Cardiac muscle cell (in vitro differentiated cells and primary cell): Measurements from ENCODE around the gene TAF1A. TPM values are rescaled to one million over a fixed set of nuclear protein-coding genes. Genes with fewer than 3 reads are reported as not detected.

ENCODE experiments used
- DNase-seq, 2 donors: peaks; one replicate each; pipeline versions ENCODE4 v3.0.0 to v3.0.0-alpha.2; 2010 to 2017; ENCODE audit warnings: low read depth in 1 of 2, low spot score in 1 of 2
- H3K27ac ChIP-seq: fragments of 200-600 bp; sonication (generic); 2 replicates; pipeline ENCODE4 v1.5.1; 2016
- H3K27me3 ChIP-seq: fragments of 200-600 bp; sonication (generic); 2 replicates; pipeline ENCODE4 v1.6.0; 2016; ENCODE audit warnings: control low read depth
- H3K36me3 ChIP-seq: fragments of 200-600 bp; sonication (generic); 2 replicates; pipeline ENCODE4 v1.5.1; 2016; ENCODE audit warnings: control low read depth
- H3K4me1 ChIP-seq: fragments of 200-600 bp; sonication (generic); 2 replicates; pipeline ENCODE4 v1.8.1; 2017; ENCODE audit warnings: low read depth, mild to moderate bottlenecking, mixed run types
- H3K4me3 ChIP-seq: fragments of 200-600 bp; sonication (generic); 2 replicates; pipeline ENCODE4 v1.5.1; 2016; ENCODE audit warnings: mild to moderate bottlenecking
- H3K9me3 ChIP-seq: fragments of 200-600 bp; sonication (generic); 2 replicates; pipeline ENCODE4 v1.5.1; 2017; ENCODE audit warnings: low read depth, mild to moderate bottlenecking, control low read depth
- polyA plus RNA-seq: library from polyadenylated mRNA; unstranded; fragments of >200 nt; fragmentation: Nextera tagmentation; extraction: Ambion mirVana; gene quantifications from 2 replicates; pipeline ENCODE4 v1.2.1, GENCODE V29; 2016
- total RNA-seq: library from RNA; depleted of rRNA; stranded (reverse); fragments of >200 nt; gene quantifications from 2 replicates; pipeline ENCODE4 v1.2.3, GENCODE V29; 2016
- TF ChIP-seq, protein P1 (sequence below): IDR thresholded peaks from 2 replicates; pipeline ENCODE4 v1.5.1; 2012; ENCODE audit warnings: low read depth, mild to moderate bottlenecking, low read length

TAF1A gene
- total and polyA plus RNA-seq, 2 experiments from 2014 or later: 3.9 to 5.0 TPM

DNA sequence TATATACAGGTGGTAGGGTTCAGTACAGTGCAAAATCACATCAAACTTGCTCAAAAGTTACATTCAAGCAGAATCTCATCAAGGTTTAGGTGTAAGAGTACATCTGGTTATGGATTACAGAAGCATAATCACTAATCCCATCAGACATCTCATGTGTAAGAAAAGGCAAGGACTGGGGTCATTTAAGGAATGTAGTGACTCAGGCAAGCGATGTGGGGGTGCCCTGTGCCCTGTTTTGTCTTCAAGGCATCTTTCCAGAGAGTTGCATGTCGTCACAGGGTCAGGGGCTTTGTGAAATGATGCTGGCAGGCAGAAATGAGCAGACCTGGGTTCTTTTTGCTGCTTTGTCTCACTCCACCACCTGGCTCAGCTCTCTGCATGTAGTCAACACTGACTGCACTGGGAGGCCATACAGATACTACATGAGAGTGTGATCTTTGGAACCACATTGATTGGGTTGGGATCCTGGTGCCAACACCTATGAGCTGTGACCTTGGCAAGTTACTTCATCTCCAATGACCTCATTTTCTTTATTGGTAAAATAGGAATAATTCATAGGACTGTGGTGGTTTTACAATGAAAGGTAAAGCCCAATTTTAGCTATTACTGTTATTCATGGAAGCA lies 33.6 kb downstream of the TAF1A start:
- TF ChIP-seq, protein P1, sequence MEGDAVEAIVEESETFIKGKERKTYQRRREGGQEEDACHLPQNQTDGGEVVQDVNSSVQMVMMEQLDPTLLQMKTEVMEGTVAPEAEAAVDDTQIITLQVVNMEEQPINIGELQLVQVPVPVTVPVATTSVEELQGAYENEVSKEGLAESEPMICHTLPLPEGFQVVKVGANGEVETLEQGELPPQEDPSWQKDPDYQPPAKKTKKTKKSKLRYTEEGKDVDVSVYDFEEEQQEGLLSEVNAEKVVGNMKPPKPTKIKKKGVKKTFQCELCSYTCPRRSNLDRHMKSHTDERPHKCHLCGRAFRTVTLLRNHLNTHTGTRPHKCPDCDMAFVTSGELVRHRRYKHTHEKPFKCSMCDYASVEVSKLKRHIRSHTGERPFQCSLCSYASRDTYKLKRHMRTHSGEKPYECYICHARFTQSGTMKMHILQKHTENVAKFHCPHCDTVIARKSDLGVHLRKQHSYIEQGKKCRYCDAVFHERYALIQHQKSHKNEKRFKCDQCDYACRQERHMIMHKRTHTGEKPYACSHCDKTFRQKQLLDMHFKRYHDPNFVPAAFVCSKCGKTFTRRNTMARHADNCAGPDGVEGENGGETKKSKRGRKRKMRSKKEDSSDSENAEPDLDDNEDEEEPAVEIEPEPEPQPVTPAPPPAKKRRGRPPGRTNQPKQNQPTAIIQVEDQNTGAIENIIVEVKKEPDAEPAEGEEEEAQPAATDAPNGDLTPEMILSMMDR: no peak
- no peaks in the 10 kb centered on the region for H3K9me3 ChIP-seq

DNA sequence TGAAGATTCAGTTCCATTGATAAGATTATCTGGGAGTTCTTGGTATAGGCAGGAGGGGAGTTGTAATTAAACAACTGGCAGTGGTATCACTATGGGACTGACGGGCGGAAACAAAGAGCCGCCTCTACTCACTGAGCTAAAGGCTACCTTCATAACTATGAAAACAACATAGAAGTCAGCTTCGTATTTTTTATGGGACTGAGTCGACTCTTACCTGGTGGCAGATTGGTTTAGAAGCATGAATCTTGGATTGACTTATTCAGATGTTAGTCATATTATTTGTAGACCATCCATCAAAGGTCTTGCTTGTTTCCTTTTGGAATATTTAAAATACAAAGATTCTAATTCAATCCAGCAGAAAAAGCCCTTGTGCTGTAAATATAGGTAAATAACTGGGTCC lies 35.6 kb downstream of the TAF1A start:
- Histone ChIP-seq H3K9me3 (no peaks in the 10 kb centered on the region), H3K36me3 (peaks cover 14% of the 10 kb centered on the region), H3K4me1 (no peaks in the 10 kb centered on the region), H3K4me3 (no peak overlapping the region), H3K27ac (no peak overlapping the region), H3K27me3 (no peaks in the 10 kb centered on the region)
- TF ChIP-seq, protein P1: no peak
- no peak for DNase-seq

More for the DNA sequence above, 33.6 kb downstream of the TAF1A start:
- Histone ChIP-seq H3K4me1 (no peaks in the 10 kb centered on the region), H3K36me3 (peaks cover 24% of the 10 kb centered on the region), H3K27me3 (no peaks in the 10 kb centered on the region), H3K27ac (no peak overlapping the region), H3K4me3 (no peak overlapping the region)
- no peak for DNase-seq

DNA sequence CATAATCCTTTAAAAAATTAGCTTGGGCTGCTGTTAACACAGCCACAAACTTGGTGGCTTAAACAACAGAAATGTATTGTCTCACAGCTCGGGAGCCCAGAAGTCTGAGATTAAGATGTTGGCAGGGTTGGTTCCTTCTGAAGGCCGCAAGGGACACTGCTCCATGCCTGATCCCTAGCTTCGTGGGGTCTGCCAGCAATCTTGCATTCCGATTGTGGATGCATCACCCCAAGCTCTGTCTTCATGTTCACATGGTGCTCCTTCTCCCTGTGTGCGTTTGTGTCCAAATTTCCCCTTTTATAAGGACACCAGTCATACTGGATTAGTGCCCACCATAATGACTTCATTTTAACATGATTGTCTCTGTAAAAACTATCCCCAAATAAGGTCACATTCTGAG lies 36.9 kb downstream of the TAF1A start:
- H3K27me3 ChIP-seq: no peaks in the 10 kb centered on the region
- TF ChIP-seq, protein P1: no peak
- no peaks in the 10 kb centered on the region for H3K4me1 ChIP-seq
- H3K9me3 ChIP-seq: no peaks in the 10 kb centered on the region
- peak in 1 of 2 donors; percentile 14 for DNase-seq
- no peak overlapping the region for H3K27ac ChIP-seq
- peaks cover 4% of the 10 kb centered on the region for H3K36me3 ChIP-seq
- no peak overlapping the region for H3K4me3 ChIP-seq

DNA sequence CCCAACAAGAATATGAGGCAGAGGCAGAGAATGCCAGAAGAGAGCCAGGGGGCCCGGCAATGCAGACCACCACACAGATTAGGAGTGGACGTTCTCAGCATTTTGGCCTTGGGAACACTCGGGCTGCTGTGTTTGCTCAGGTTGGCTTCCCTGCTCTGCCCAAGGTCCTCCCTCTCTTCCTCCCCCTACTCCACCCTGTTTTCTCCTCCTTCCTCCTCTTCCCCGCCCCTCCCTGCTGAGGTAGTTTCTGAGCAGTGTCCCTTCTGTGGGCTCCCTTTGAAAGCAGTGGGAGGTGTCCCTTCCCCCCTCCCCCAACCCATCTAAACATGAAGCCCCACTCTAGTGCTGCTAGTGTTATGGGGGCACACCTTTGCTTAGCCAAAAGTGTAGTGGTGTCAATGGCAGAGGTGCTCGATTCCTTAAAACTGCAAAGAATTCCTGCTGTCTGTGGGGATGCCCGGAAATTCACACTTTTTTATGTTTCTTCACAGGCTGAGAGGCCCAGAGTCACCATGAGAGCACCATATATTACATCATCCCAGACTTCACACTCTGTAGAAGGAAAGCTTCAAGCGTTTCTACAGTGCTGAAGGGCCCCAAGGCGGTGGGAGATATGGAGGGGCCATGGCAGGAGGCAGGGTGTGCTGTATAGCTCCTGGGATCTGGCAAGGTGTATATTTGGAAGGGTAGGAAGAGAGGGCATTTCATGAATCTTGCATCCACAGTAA lies 41.6 kb downstream of the TAF1A start, which contains the start of gene HHIPL2:
Gene HHIPL2 (minus strand): TSS at position 161 of the 728 bp plus-strand sequence. CDS start 60 bp downstream, at position 101.
- Histone ChIP-seq H3K27ac (no peak within 1 kb of the TSS), H3K9me3 (no peaks in the 10 kb centered on the region)

DNA sequence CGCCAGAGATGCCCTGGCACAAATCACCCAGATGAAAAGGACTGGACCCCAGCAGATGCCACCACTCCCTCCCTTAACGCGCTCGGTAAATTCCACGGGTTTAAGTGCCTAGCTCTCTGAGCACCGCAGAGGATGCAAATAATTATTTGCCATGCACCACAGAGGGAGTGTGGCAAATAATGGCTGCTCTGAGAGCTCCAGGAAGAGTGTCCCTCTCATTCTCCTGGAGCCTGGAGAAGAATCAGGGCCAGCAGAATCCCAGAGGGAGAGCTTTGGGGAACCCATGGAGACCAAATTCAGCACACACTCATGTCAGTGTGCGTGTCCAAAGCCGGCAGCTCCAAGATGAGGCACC lies 42.5 kb downstream of the TAF1A start:
- Histone ChIP-seq H3K4me1 (peaks cover 9% of the 10 kb centered on the region), H3K27me3 (no peaks in the 10 kb centered on the region), H3K9me3 (no peaks in the 10 kb centered on the region), H3K36me3 (no peaks in the 10 kb centered on the region), H3K27ac (no peak overlapping the region), H3K4me3 (no peak overlapping the region)
- TF ChIP-seq, protein P1: peak; percentile 24
- DNase-seq: no peak

More for the DNA sequence above, 41.6 kb downstream of the TAF1A start, which contains the start of gene HHIPL2:
- Histone ChIP-seq H3K4me1 (peaks cover 9% of the 10 kb centered on the region), H3K4me3 (no peak within 1 kb of the TSS), H3K27me3 (no peaks in the 10 kb centered on the region), H3K36me3 (no peaks in the 10 kb centered on the region)
- DNase-seq: peak in 1 of 2 donors; percentile 17
- TF ChIP-seq, protein P1: no peak
